Pancreas (tissue), 10 donors: ENCODE data around the gene BTNL8. TPM values are rescaled to one million over a fixed set of nuclear protein-coding genes. Genes with fewer than 3 reads are reported as not detected.
A peak's percentile ranks its signal among the peaks of the same experiment; 100 is the strongest.

Experiments used
- ATAC-seq, 4 donors: fragments of 200-7000 bp; cut with Tn5 transposase; one replicate each; pipeline versions ENCODE4 v1.8.0 to v1.9.1; 2020; ENCODE audit warnings: mild to moderate bottlenecking in 4 of 4, moderate library complexity in 4 of 4
- DNase-seq, 6 donors: peaks; one replicate each; pipeline ENCODE4 v3.0.0-alpha.2; 2020
- FAIRE-seq: peaks from 2 replicates; lab custom pipeline; 2012; peaks lifted over from hg19 to GRCh38; lab: Jason Lieb, UNC
- H3K27ac ChIP-seq, 4 donors: fragments of 200-600 bp; sonication (generic); 1 replicate in 3 of 4; 2 replicates in 1 of 4; pipeline versions ENCODE4 v1.5.0 to v1.8.0; 2020
- H3K27me3 ChIP-seq, 4 donors: fragments of 200-600 bp; one replicate each; pipeline ENCODE4 v1.8.0; 2021
- H3K36me3 ChIP-seq, 3 donors: fragments of 200-600 bp; sonication (generic) in 1 of 3; one replicate each; pipeline versions ENCODE4 v1.5.0 to v1.8.0; 2020 to 2021
- H3K4me1 ChIP-seq, 3 donors: fragments of 200-600 bp; one replicate each; pipeline ENCODE4 v1.8.0; 2021
- H3K4me3 ChIP-seq, 4 donors: fragments of 200-600 bp; sonication (generic) in 2 of 4; one replicate each; pipeline versions ENCODE4 v1.5.0 to v1.8.0; 2020 to 2021
- H3K9me3 ChIP-seq, 4 donors: fragments of 200-600 bp; one replicate each; pipeline ENCODE4 v1.8.0; 2021
- CTCF ChIP-seq, 4 donors: fragments of 200-600 bp; sonication (generic) in 3 of 4; IDR thresholded peaks; one replicate each; pipeline versions ENCODE4 v1.5.0 to v1.8.0; 2021; ENCODE audit warnings: antibody characterized with exemption in 4 of 4
- WGBS, 2 donors: extraction: QIAGEN DNeasy Blood & Tissue Kit; methylation state at CpG; one replicate each; pipeline ENCODE4 v1.1.7; 2013; 5-methylcytosine and 5-hydroxymethylcytosine counted together
- intact Hi-C, 3 donors: fragments of 100-400 bp; cut with DNase I; formaldehyde crosslinking; loops; one replicate each; pipeline versions ENCODE4 v1.11.1 to v1.14.2; 2022
- polyA plus RNA-seq, 2 donors: library from polyadenylated mRNA; stranded (reverse); fragments of 200-250 nt; gene quantifications; one replicate each; pipeline ENCODE4 v1.2.3, GENCODE V29; 2013
- total RNA-seq, 6 donors: library from RNA; stranded (reverse); fragmentation: NEBNext Ultra II Directional in 4 of 6; extraction: Animal tissue kit (Norgen Biotek cat#: 25700) in 4 of 6; gene quantifications; one replicate each; pipeline versions ENCODE4 v1.2.1 to v1.2.4, GENCODE V29; 2021 to 2023
- donor health status: healthy with polysubstance abuse.
- donor health status: DM: no; HTN: no; CAD: no; lungs with moderate emphysema.
- donor health status: DM: no; HTN: no; CAD: no.
- donor health status: control.
- donor health status: control.
- donor health status: Bipolar disorder and iron deficiency.
- donor health status: DM: yes; HTN: yes; CAD: no.
- donor health status: DM: no; HTN: no; CAD: no.
- donor health status: DM: no; HTN: no; CAD: no.
- donor health status: DM: yes; HTN: yes; CAD: no.

BTNL8 gene
- total and polyA plus RNA-seq, 8 donors: 0.23 to 1.5 (median 0.45) TPM; not detected in 2

GRCh38 chr5:180860887-180861822, 37.8 kb upstream of the BTNL8 start, which contains the start of gene ZFP62:
TSS of gene ZFP62 (minus strand) at chr5:180861276. CDS start at chr5:180861219, 57 bp downstream.
- Histone ChIP-seq H3K9me3 (no peaks in the 10 kb centered on the region), H3K36me3 (no peaks in the 10 kb centered on the region), H3K27me3 (no peaks in the 10 kb centered on the region), H3K4me1 (peaks cover 0 to 16% (median 6%) of the 10 kb centered on the region in 3 donors), H3K4me3 (peak within 1 kb of the TSS; percentile 80 to 98 (median 95)), H3K27ac (peak within 1 kb of the TSS; percentile 88 to 92 (median 90))
- FAIRE-seq: no peak
- 0 to 1% methylated on average over 68 to 84 of the region's 84 CpGs for WGBS, 2 donors
- DNase-seq: peak; percentile 94 to 99 (median 96)
- intact Hi-C loops: loop anchor here in 1 of 3 donors (10.0 kb wide), 1 partner anchor 294 kb away; no protein-coding TSS in a partner anchor
- ATAC-seq: peak; percentile 93 to 97 (median 96)
- no peak for TF ChIP-seq CTCF (IDR thresholded peaks at IDR 0.05)

DNA sequence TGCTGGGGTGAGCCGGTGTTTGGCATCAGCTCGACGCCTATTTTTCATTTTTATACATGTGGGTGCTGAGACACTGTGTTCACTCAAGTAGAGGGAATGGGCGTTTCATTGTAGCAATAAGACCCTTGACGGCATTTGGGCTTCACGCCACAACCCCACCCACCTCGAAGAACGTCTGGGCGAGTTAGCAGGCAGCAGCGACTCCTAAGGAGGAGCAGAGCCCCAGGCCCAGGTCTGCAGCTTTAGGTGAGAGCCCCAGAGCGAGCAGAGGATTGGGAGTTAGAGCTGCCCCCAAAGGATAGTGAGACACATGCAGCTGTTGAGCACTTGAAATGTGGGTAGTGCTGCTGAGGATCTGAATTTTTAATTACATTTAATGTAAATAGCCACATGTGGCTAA, 36.3 kb upstream of the BTNL8 start:
- no peaks in the 10 kb centered on the region for H3K36me3 ChIP-seq
- no peak overlapping the region for H3K4me3 ChIP-seq
- intact Hi-C loops: loop anchor here in 1 of 3 donors (10.0 kb wide), 1 partner anchor 292 kb away; no protein-coding TSS in a partner anchor
- whole genome bisulfite sequencing, 2 donors: 75 to 76% methylated on average over 11 of the region's 11 CpGs
- H3K27me3 ChIP-seq: no peaks in the 10 kb centered on the region
- DNase-seq (peak in 1 of 6 donors; percentile 49), FAIRE-seq (no peak), ATAC-seq (no peak)
- peaks cover 0 to 23% (median 9%) of the 10 kb centered on the region in 3 donors for H3K4me1 ChIP-seq
- no peaks in the 10 kb centered on the region for H3K9me3 ChIP-seq
- no peak for TF ChIP-seq CTCF (IDR thresholded peaks at IDR 0.05)
- no peak overlapping the region for H3K27ac ChIP-seq

GRCh38 chr5:180865981-180866695, 32.8 kb upstream of the BTNL8 start:
- peak; percentile 89 for FAIRE-seq
- H3K27ac ChIP-seq: peak overlapping the region in 1 of 4 donors; percentile 58
- WGBS, 2 donors: 22 to 25% methylated on average over 5 of the region's 5 CpGs

GRCh38 chr5:180866985-180867384, 32.0 kb upstream of the BTNL8 start:
- H3K9me3 ChIP-seq: no peaks in the 10 kb centered on the region
- no peak for FAIRE-seq
- no peak overlapping the region for H3K4me3 ChIP-seq
- H3K36me3 ChIP-seq: no peaks in the 10 kb centered on the region
- H3K4me1 ChIP-seq: peaks cover 0 to 14% (median 9%) of the 10 kb centered on the region in 3 donors
- H3K27ac ChIP-seq: peak overlapping the region in 1 of 4 donors; percentile 58
- 88 to 89% methylated on average over 10 of the region's 10 CpGs for WGBS, 2 donors
- TF ChIP-seq CTCF (IDR thresholded peaks at IDR 0.05): no peak
- intact Hi-C loops: loop anchor here in 1 of 3 donors (10.0 kb wide), 1 partner anchor 288 kb away; no protein-coding TSS in a partner anchor
- H3K27me3 ChIP-seq: no peaks in the 10 kb centered on the region
- no peak for ATAC-seq
- DNase-seq: no peak

More at GRCh38 chr5:180865981-180866695, 32.8 kb upstream of the BTNL8 start:
- Histone ChIP-seq H3K27me3 (no peaks in the 10 kb centered on the region), H3K4me3 (no peak overlapping the region), H3K4me1 (peaks cover 0 to 14% (median 9%) of the 10 kb centered on the region in 3 donors), H3K9me3 (no peaks in the 10 kb centered on the region), H3K36me3 (no peaks in the 10 kb centered on the region)
- ATAC-seq: peak; percentile 7 to 41 (median 22)
- intact Hi-C loops: loop anchor here in 1 of 3 donors (10.0 kb wide), 1 partner anchor 289 kb away; no protein-coding TSS in a partner anchor
- no peak for TF ChIP-seq CTCF (IDR thresholded peaks at IDR 0.05)
- no peak for DNase-seq
